Esophagus squamous epithelium (tissue), 5 donors: ENCODE data around the gene ATG14. TPM values are rescaled to one million over a fixed set of nuclear protein-coding genes. Genes with fewer than 3 reads are reported as not detected.
"Not testable (repeated sequence)": the region's sequence is repeated elsewhere in the genome, so short reads cannot be mapped to it uniquely, and the experiment has no call there.

ENCODE experiments used
- DNase-seq: peaks from one replicate; lab custom pipeline; 2025; lab: John Stamatoyannopoulos, UW
- H3K27ac ChIP-seq, 4 donors: fragments of 200-600 bp; sonication (generic); one replicate each; pipeline ENCODE4 v1.5.1; 2016 to 2019; ENCODE audit warnings: mild to moderate bottlenecking in 1 of 4
- H3K27me3 ChIP-seq, 4 donors: fragments of 200-600 bp; sonication (generic); 1 replicate in 3 of 4; 2 replicates in 1 of 4; pipeline versions ENCODE4 v1.5.1 to v1.6.0; 2017 to 2021; ENCODE audit warnings: antibody characterized with exemption in 1 of 4
- H3K36me3 ChIP-seq, 3 donors: fragments of 200-600 bp; sonication (generic); one replicate each; pipeline ENCODE4 v1.5.1; 2016 to 2019
- H3K4me1 ChIP-seq, 3 donors: fragments of 200-600 bp; sonication (generic); one replicate each; pipeline ENCODE4 v1.5.1; 2017 to 2019
- H3K4me3 ChIP-seq, 4 donors: fragments of 200-600 bp; sonication (generic); 1 replicate in 3 of 4; 2 replicates in 1 of 4; pipeline ENCODE4 v1.5.1; 2016 to 2019; ENCODE audit warnings: mild to moderate bottlenecking in 2 of 4, moderate library complexity in 1 of 4
- H3K9me3 ChIP-seq, 3 donors: fragments of 200-600 bp; sonication (generic); one replicate each; pipeline ENCODE4 v1.5.1; 2016 to 2019
- POLR2A ChIP-seq, 4 donors: fragments of 450-650 bp; IDR thresholded peaks; one replicate each; pipeline ENCODE4 v1.6.1; 2017; ENCODE audit warnings: antibody characterized with exemption in 4 of 4, mild to moderate bottlenecking in 4 of 4, moderate library complexity in 3 of 4
- WGBS, 2 donors: methylation state at CpG; one replicate each; pipeline ENCODE4 v1.1.5; 2018; 5-methylcytosine and 5-hydroxymethylcytosine counted together
- intact Hi-C: fragments of 100-400 bp; cut with DNase I; formaldehyde crosslinking; loops from one replicate; pipeline ENCODE4 v1.15.0; 2022
- total RNA-seq, 4 donors: library from RNA; depleted of rRNA; stranded (reverse); fragments of >200 nt; gene quantifications; one replicate each; pipeline ENCODE4 v1.1.0, GENCODE V29; 2016
- TF ChIP-seq, protein P1 (sequence below), 6 experiments: fragments of 450-650 bp in 4 of 6; fragments of 200-600 bp in 2 of 6; sonication (generic) in 2 of 6; IDR thresholded peaks; one replicate each; pipeline ENCODE4 v1.5.1; 2016 to 2019; ENCODE audit warnings: antibody characterized with exemption in 6 of 6, mild to moderate bottlenecking in 4 of 6, moderate library complexity in 4 of 6
- donor health status: DM: yes; HTN: yes; CAD: no.

Gene ATG14
- total RNA-seq, 4 donors from 2014 or later = 4.6 to 12.8 (median 7.5) TPM

DNA sequence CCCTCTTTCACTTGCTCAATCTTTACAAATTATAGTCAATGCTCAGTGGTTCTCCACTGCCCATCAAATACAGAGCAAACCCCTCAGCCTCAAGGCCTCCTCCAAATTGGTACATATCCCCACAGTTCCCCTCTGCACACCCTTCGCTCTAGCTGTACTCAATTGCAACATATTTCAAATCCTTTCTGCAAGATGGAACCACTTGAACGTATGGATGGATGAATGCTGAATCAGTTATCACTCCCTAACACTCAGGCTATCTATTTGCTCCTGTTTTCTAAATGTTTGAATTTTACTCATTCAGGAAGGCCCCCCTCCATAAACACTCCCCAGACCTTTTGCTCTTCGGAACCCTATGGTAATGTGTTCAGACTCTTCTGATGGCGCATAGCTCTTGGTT is 24.5 kb downstream of the ATG14 start:
- no peak overlapping the region for H3K27ac ChIP-seq
- WGBS, 2 donors = 92 to 96% methylated on average over 4 of the region's 4 CpGs
- no peaks in the 10 kb centered on the region for H3K27me3 ChIP-seq
- no peak for DNase-seq
- intact Hi-C loops = no loop called here
- H3K36me3 ChIP-seq = peaks cover 0 to 97% (median 0%) of the 10 kb centered on the region in 3 donors
- H3K9me3 ChIP-seq = no peaks in the 10 kb centered on the region
- H3K4me1 ChIP-seq = no peaks in the 10 kb centered on the region
- TF ChIP-seq POLR2A (IDR thresholded peaks at IDR 0.05) = no peak
- TF ChIP-seq, protein P1, sequence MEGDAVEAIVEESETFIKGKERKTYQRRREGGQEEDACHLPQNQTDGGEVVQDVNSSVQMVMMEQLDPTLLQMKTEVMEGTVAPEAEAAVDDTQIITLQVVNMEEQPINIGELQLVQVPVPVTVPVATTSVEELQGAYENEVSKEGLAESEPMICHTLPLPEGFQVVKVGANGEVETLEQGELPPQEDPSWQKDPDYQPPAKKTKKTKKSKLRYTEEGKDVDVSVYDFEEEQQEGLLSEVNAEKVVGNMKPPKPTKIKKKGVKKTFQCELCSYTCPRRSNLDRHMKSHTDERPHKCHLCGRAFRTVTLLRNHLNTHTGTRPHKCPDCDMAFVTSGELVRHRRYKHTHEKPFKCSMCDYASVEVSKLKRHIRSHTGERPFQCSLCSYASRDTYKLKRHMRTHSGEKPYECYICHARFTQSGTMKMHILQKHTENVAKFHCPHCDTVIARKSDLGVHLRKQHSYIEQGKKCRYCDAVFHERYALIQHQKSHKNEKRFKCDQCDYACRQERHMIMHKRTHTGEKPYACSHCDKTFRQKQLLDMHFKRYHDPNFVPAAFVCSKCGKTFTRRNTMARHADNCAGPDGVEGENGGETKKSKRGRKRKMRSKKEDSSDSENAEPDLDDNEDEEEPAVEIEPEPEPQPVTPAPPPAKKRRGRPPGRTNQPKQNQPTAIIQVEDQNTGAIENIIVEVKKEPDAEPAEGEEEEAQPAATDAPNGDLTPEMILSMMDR (IDR thresholded peaks at IDR 0.05) = no peak
- no peak overlapping the region for H3K4me3 ChIP-seq

DNA sequence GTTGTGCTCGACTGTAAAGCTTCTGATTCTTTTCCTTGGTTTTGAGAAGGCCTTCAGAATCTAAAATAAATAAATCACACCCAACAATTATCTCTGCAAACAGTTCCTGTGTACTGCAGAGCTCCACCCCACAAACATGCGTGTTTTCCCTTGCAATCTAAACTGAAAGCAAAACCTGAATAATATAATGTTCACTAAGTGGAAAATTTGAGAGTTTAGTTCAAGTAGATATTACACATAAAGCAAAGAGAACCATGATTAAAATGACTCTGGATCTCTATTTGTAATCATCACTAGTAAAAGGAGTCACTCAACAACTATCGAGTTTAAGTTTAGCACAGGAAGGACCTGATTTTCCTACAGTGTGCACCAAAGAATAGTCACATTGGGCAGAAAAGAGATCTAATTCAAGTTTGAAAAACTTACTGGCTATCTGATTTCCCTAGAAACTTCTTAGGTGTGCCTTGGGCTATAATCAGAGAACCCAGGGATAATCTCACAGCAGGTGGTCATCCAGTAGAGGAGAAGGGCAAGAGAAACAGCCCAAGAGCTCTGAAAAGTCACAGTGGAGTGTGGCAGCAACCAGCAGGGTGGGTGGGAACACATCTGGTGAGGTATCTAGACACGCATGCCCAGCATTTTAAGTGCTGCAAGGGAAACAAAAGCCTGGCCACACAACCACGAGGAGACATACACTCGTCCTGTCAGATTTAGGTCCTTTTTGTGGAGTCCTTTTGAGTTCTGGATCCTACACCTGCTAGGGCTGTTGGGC is 25.4 kb downstream of the ATG14 start:
- DNase-seq = no peak
- Histone ChIP-seq H3K36me3 (peaks cover 0 to 98% (median 0%) of the 10 kb centered on the region in 3 donors), H3K4me1 (no peaks in the 10 kb centered on the region), H3K27me3 (no peaks in the 10 kb centered on the region), H3K27ac (no peak overlapping the region), H3K9me3 (no peaks in the 10 kb centered on the region), H3K4me3 (no peak overlapping the region)
- no peak for TF ChIP-seq POLR2A (IDR thresholded peaks at IDR 0.05)
- TF ChIP-seq, protein P1 (IDR thresholded peaks at IDR 0.05) = no peak
- WGBS, 2 donors = 74% methylated on average over 6 of the region's 6 CpGs
- intact Hi-C loops = no loop called here

DNA sequence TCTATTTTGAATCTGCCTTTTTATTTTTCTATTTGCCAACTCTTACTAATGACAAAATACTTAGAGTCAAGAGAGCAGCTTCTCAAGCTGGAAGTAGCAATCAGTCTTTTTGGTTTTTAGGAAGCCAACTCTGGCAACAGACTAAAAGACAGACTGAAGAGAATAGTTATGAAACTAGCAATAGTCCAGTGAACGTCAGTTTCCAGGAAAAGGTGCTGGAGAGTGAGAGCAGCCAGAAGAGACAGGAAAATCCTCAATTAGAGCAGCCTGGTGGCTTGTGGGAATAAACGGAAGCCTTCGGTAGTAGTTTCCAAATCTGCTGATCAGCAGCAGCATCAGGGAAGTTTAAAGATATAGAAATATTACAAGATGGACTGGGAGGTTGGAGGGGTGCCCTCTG is 27.1 kb downstream of the ATG14 start:
- 68 to 78% methylated on average over 3 of the region's 3 CpGs for WGBS, 2 donors
- Histone ChIP-seq H3K27ac (no peak overlapping the region), H3K27me3 (no peaks in the 10 kb centered on the region), H3K9me3 (no peaks in the 10 kb centered on the region), H3K4me3 (no peak overlapping the region), H3K4me1 (no peaks in the 10 kb centered on the region), H3K36me3 (peaks cover 0 to 98% (median 0%) of the 10 kb centered on the region in 3 donors)
- intact Hi-C loops = no loop called here
- no peak for DNase-seq
- no peak for TF ChIP-seq POLR2A (IDR thresholded peaks at IDR 0.05)
- TF ChIP-seq, protein P1 (IDR thresholded peaks at IDR 0.05) = no peak

DNA sequence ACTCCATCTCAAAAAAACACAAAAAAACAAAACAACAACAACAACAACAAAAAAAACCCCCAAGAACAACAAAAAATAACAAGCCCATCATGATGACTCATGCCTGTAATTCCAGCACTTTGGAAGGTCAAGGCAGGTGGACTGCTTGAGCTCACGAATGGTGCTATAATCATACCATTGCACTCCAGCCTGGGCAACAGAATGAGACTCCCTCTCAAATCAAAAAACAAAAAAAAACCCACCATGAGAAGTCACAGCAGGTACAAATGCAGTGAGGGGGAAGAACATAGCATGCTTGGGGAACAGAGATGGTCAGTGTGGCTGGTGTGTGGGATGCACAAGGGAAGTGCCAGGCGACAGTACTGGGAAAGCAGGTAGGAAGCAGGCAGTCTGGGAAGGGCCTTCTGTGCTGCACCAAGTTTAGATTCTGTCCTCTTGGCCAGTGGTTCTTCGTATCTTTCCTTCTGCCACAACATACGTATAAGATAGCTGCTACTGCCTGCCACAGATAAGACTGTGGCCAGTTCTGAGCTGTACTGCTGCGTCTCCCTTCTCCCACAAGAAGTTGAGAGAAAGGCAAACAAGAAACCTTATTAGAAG is 28.0 kb downstream of the ATG14 start:
- no peaks in the 10 kb centered on the region for H3K4me1 ChIP-seq
- no peak overlapping the region for H3K4me3 ChIP-seq
- no peaks in the 10 kb centered on the region for H3K9me3 ChIP-seq
- H3K27me3 ChIP-seq = no peaks in the 10 kb centered on the region
- 78 to 87% methylated on average over 5 of the region's 5 CpGs for WGBS, 2 donors
- no peak overlapping the region for H3K27ac ChIP-seq
- no peak for TF ChIP-seq POLR2A (IDR thresholded peaks at IDR 0.05)
- TF ChIP-seq, protein P1 (IDR thresholded peaks at IDR 0.05) = no peak
- DNase-seq = no peak
- peaks cover 0 to 98% (median 0%) of the 10 kb centered on the region in 3 donors for H3K36me3 ChIP-seq
- intact Hi-C loops = no loop called here

DNA sequence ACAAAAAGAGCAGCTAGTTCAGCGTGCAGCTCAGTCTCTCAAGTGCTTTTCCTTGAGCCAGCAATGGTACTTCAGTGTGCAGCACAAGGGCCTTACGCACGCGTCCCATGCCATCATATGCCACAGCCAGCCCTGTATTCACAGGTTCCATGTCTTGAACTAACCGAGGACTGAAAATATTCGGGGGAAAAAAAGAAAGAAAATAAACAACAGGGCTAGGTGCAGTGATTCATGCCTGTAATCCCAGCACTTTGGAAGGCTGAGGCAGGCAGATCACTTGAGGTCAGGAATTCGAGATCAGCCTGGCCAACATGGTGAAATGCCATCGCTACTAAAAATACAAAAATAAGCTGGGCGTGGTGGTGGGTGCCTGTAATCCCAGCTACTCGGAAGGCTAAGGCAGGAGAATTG is 28.6 kb downstream of the ATG14 start:
- H3K9me3 ChIP-seq, intact Hi-C loops, H3K4me1 ChIP-seq, DNase-seq, H3K4me3 ChIP-seq, H3K27ac ChIP-seq, H3K27me3 ChIP-seq: not testable (repeated sequence)
- WGBS, 2 donors = 79 to 93% methylated on average over 9 to 10 of the region's 10 CpGs
- H3K36me3 ChIP-seq = peaks cover 0 to 98% (median 0%) of the 10 kb centered on the region in 3 donors
